ENCODE data around the gene DBP. TPM values are rescaled to one million over a fixed set of nuclear protein-coding genes. Genes with fewer than 3 reads are reported as not detected.

DBP gene
- total RNA-seq, 1 experiment from 2014 or later: 12.0 TPM

- H3K4me1 Mint-ChIP-seq: peaks cover 1% of the 10 kb centered on the region
- no peak overlapping the region for H3K27ac Mint-ChIP-seq
- ChIA-PET CTCF (no interaction called here), POLR2A (no interaction called here)
- no peak for ATAC-seq
- peaks cover 10% of the 10 kb centered on the region for H3K9me3 Mint-ChIP-seq
- H3K36me3 Mint-ChIP-seq: no peaks in the 10 kb centered on the region
- no peak overlapping the region for H3K4me3 Mint-ChIP-seq
- no peak for TF ChIP-seq HMGA2 (CRISPR knock-in tag; IDR thresholded peaks at IDR 0.05)
- TF ChIP-seq, protein P1, sequence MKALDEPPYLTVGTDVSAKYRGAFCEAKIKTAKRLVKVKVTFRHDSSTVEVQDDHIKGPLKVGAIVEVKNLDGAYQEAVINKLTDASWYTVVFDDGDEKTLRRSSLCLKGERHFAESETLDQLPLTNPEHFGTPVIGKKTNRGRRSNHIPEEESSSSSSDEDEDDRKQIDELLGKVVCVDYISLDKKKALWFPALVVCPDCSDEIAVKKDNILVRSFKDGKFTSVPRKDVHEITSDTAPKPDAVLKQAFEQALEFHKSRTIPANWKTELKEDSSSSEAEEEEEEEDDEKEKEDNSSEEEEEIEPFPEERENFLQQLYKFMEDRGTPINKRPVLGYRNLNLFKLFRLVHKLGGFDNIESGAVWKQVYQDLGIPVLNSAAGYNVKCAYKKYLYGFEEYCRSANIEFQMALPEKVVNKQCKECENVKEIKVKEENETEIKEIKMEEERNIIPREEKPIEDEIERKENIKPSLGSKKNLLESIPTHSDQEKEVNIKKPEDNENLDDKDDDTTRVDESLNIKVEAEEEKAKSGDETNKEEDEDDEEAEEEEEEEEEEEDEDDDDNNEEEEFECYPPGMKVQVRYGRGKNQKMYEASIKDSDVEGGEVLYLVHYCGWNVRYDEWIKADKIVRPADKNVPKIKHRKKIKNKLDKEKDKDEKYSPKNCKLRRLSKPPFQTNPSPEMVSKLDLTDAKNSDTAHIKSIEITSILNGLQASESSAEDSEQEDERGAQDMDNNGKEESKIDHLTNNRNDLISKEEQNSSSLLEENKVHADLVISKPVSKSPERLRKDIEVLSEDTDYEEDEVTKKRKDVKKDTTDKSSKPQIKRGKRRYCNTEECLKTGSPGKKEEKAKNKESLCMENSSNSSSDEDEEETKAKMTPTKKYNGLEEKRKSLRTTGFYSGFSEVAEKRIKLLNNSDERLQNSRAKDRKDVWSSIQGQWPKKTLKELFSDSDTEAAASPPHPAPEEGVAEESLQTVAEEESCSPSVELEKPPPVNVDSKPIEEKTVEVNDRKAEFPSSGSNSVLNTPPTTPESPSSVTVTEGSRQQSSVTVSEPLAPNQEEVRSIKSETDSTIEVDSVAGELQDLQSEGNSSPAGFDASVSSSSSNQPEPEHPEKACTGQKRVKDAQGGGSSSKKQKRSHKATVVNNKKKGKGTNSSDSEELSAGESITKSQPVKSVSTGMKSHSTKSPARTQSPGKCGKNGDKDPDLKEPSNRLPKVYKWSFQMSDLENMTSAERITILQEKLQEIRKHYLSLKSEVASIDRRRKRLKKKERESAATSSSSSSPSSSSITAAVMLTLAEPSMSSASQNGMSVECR (CRISPR knock-in tag; IDR thresholded peaks at IDR 0.05; ENCODE audit: borderline replicate concordance): no peak
- no peak for DNase-seq (ENCODE audit: low spot score)
- peaks cover 2% of the 10 kb centered on the region; the same call in 1 of the 2 replicates for H3K27me3 Mint-ChIP-seq (ENCODE audit: low read depth)
Measured at GRCh38 chr19:48668332-48668731, 31.2 kb upstream of the DBP start.

DNA sequence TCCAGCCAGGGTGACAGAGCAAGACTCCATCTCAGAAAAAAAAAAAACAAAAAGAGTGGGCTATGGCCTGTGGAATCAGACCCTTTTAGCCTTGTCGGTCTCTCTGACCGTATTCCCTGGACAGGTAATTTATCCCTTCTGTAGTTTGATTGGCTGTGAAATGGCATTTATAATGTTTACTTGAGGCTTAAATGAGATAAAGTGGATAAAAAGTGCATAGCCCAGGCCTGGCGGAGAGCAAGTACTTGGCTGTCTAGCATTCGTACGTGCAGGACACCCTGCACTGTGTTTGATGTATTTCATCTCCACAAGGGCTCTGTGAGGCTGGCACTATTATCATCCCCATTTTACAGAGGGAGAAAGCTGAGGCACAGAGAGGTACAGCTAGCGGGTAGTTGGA is 28.6 kb upstream of the DBP start:
- ChIA-PET CTCF (interaction anchor here (1.8 kb wide), 1 partner anchor 10 kb away, joined by 4 read pairs; no protein-coding TSS in a partner anchor), POLR2A (interaction anchor here (0.7 kb wide), 1 partner anchor 18 kb away, joined by 3 read pairs; no protein-coding TSS in a partner anchor)
- Mint-ChIP-seq H3K4me3 (no peak overlapping the region), H3K9me3 (peaks cover 15% of the 10 kb centered on the region), H3K27ac (no peak overlapping the region), H3K27me3 (ENCODE audit: low read depth) (peaks cover 9% of the 10 kb centered on the region), H3K4me1 (no peaks in the 10 kb centered on the region), H3K36me3 (peaks cover 4% of the 10 kb centered on the region)
- no peak for ATAC-seq
- no peak for DNase-seq (ENCODE audit: low spot score)
- TF ChIP-seq TEAD4 (CRISPR knock-in tag; IDR thresholded peaks at IDR 0.05) (no peak), SMAD3 (CRISPR knock-in tag; IDR thresholded peaks at IDR 0.05; ENCODE audit: borderline replicate concordance) (no peak)

DNA sequence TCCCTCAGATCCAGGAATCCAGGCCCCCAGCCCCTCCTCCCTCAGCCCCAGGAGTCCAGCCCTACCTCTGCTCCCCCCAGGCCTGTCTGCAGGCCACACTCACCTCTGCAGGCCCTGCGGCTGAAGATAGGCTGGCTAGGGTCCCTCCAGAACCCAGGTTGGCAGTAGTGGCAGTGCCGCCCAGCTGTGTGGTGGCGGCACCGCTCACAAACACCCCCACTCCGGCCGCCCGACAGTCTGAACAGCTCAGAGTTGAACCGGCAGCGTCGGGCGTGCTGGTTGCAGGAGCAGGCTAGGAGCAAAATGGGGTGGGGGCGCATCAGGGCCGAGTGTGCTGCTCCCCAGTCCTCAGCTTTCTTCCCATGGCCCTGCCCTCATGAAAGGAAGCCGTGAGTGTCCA is 27.3 kb upstream of the DBP start:
- ChIA-PET CTCF (interaction anchor here (0.6 to 1.8 kb wide), 2 partner anchors 11 to 461 kb away, joined by 3 to 4 read pairs; no protein-coding TSS in a partner anchor), POLR2A (no interaction called here)
- Mint-ChIP-seq H3K9me3 (peaks cover 11% of the 10 kb centered on the region), H3K27ac (no peak overlapping the region), H3K36me3 (peaks cover 6% of the 10 kb centered on the region), H3K4me1 (no peaks in the 10 kb centered on the region), H3K4me3 (no peak overlapping the region), H3K27me3 (ENCODE audit: low read depth) (peaks cover 14% of the 10 kb centered on the region)
- ATAC-seq: no peak
- DNase-seq (ENCODE audit: low spot score): no peak
- TF ChIP-seq TEAD1 (CRISPR knock-in tag; IDR thresholded peaks at IDR 0.05): no peak
- TF ChIP-seq, protein P2, sequence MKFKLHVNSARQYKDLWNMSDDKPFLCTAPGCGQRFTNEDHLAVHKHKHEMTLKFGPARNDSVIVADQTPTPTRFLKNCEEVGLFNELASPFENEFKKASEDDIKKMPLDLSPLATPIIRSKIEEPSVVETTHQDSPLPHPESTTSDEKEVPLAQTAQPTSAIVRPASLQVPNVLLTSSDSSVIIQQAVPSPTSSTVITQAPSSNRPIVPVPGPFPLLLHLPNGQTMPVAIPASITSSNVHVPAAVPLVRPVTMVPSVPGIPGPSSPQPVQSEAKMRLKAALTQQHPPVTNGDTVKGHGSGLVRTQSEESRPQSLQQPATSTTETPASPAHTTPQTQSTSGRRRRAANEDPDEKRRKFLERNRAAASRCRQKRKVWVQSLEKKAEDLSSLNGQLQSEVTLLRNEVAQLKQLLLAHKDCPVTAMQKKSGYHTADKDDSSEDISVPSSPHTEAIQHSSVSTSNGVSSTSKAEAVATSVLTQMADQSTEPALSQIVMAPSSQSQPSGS (CRISPR knock-in tag; IDR thresholded peaks at IDR 0.05; ENCODE audit: borderline replicate concordance, low read depth): no peak
- TF ChIP-seq CBFB (CRISPR knock-in tag; IDR thresholded peaks at IDR 0.05; ENCODE audit: low read depth): no peak
- TF ChIP-seq, protein P3, sequence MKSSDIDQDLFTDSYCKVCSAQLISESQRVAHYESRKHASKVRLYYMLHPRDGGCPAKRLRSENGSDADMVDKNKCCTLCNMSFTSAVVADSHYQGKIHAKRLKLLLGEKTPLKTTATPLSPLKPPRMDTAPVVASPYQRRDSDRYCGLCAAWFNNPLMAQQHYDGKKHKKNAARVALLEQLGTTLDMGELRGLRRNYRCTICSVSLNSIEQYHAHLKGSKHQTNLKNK (CRISPR knock-in tag; IDR thresholded peaks at IDR 0.05): no peak
- TF ChIP-seq AFF4 (CRISPR knock-in tag; IDR thresholded peaks at IDR 0.05; ENCODE audit: borderline replicate concordance): no peak
- no peak for TF ChIP-seq CREB1 (CRISPR knock-in tag; IDR thresholded peaks at IDR 0.05)
- TF ChIP-seq JUN (CRISPR knock-in tag; IDR thresholded peaks at IDR 0.05): no peak
- no peak for TF ChIP-seq ZNF396 (CRISPR knock-in tag; IDR thresholded peaks at IDR 0.05; ENCODE audit: borderline replicate concordance)
- TF ChIP-seq, protein P1 (CRISPR knock-in tag; IDR thresholded peaks at IDR 0.05; ENCODE audit: borderline replicate concordance): no peak
- TF ChIP-seq NFE2L1 (CRISPR knock-in tag; IDR thresholded peaks at IDR 0.05): no peak
- TF ChIP-seq ZNF416 (CRISPR knock-in tag; IDR thresholded peaks at IDR 0.05): no peak
- TF ChIP-seq FOXP1 (CRISPR knock-in tag; IDR thresholded peaks at IDR 0.05; ENCODE audit: borderline replicate concordance): no peak
- TF ChIP-seq ESRRA (CRISPR knock-in tag; IDR thresholded peaks at IDR 0.05; ENCODE audit: borderline replicate concordance): no peak

All from WTC11 (cell line).